K562 (cell line): Measurements from ENCODE around the gene HEATR1. TPM values are rescaled to one million over a fixed set of nuclear protein-coding genes. Genes with fewer than 3 reads are reported as not detected.

ENCODE experiments used
- ATF1 ChIP-seq, 2 experiments: fragments of 450-650 bp in 1 of 2; IDR thresholded peaks; 2 replicates each; pipeline ENCODE4 v1.6.1; 2016; ENCODE audit warnings: missing compliant biosample characterization in 1 of 2, missing genetic modification characterization in 1 of 2
- DLX4 ChIP-seq: fragments of 250-450 bp; sonication (Bioruptor Pico); IDR thresholded peaks from 2 replicates; pipeline ENCODE4 v1.6.1; 2021; ENCODE audit warnings: mild to moderate bottlenecking
- DMBX1 ChIP-seq: fragments of 250-450 bp; sonication (Bioruptor Pico); IDR thresholded peaks from 2 replicates; pipeline ENCODE4 v1.8.0; 2022; ENCODE audit warnings: inconsistent platforms, mild to moderate bottlenecking, moderate library complexity, borderline replicate concordance
- E2F8 ChIP-seq: fragments of 450-650 bp; IDR thresholded peaks from 2 replicates; pipeline ENCODE4 v1.7.1; 2018; ENCODE audit warnings: mild to moderate bottlenecking, low read depth; ENCODE audit not compliant: partially characterized antibody
- ELF4 ChIP-seq: fragments of 450-650 bp; formaldehyde crosslinking; IDR thresholded peaks from 2 replicates; pipeline ENCODE4 v1.4.0; 2022; ENCODE audit warnings: missing genetic modification characterization
- FOXP1 ChIP-seq: sonication (generic); formaldehyde crosslinking; IDR thresholded peaks from 2 replicates; pipeline ENCODE4 v1.8.0; 2022; ENCODE audit warnings: mild to moderate bottlenecking, missing genetic modification reagents
- ILF3 ChIP-seq: fragments of 450-650 bp; IDR thresholded peaks from 2 replicates; pipeline ENCODE4 v1.6.1; 2018; ENCODE audit warnings: antibody characterized with exemption, mild to moderate bottlenecking, moderate library complexity, borderline replicate concordance
- JUND ChIP-seq, 2 experiments: IDR thresholded peaks; 2 replicates in 1 of 2; 3 replicates in 1 of 2; pipeline ENCODE4 v1.6.1; 2011; ENCODE audit warnings: borderline replicate concordance in 2 of 2, low read depth in 2 of 2, low read length in 2 of 2, improper control_type of control experiment in 1 of 2, missing biosample characterization in 1 of 2, missing genetic modification characterization in 1 of 2, missing genetic modification reagents in 1 of 2
- MAFK ChIP-seq: IDR thresholded peaks from 2 replicates; pipeline ENCODE4 v1.6.1; 2011; ENCODE audit warnings: low read length, improper control_type of control experiment
- NFRKB ChIP-seq: fragments of 450-650 bp; IDR thresholded peaks from 2 replicates; pipeline ENCODE4 v1.6.1; 2016; ENCODE audit warnings: low read depth
- PRMT5 ChIP-seq: sonication (generic); formaldehyde crosslinking; IDR thresholded peaks from 2 replicates; pipeline ENCODE4 v1.5.0; 2020; ENCODE audit warnings: missing genetic modification reagents
- RB1 ChIP-seq: fragments of 450-650 bp; IDR thresholded peaks from 2 replicates; pipeline ENCODE4 v1.6.1; 2017; ENCODE audit warnings: low read depth, mild to moderate bottlenecking
- SFPQ ChIP-seq: fragments of 200-400 bp; formaldehyde crosslinking; IDR thresholded peaks from 2 replicates; pipeline ENCODE4 v1.6.1; 2017; ENCODE audit warnings: mild to moderate bottlenecking, low read depth, low read length, moderate library complexity
- SNAPC5 ChIP-seq: fragments of 250-450 bp; sonication (Bioruptor Pico); IDR thresholded peaks from 2 replicates; pipeline ENCODE4 v1.8.0; 2021; ENCODE audit warnings: moderate library complexity, mild to moderate bottlenecking, inconsistent platforms
- STAT6 ChIP-seq: sonication (generic); formaldehyde crosslinking; IDR thresholded peaks from 2 replicates; pipeline ENCODE4 v1.8.1; 2023; ENCODE audit warnings: mild to moderate bottlenecking, missing genetic modification reagents
- TAF9B ChIP-seq: fragments of 450-650 bp; IDR thresholded peaks from 2 replicates; pipeline ENCODE4 v1.6.1; 2018; ENCODE audit warnings: mild to moderate bottlenecking; ENCODE audit not compliant: partially characterized antibody
- TCF7 ChIP-seq: sonication (generic); IDR thresholded peaks from 2 replicates; pipeline ENCODE4 v1.6.1; 2016; ENCODE audit warnings: antibody characterized with exemption, borderline replicate concordance
- TCF7L2 ChIP-seq: fragments of 150-350 bp; IDR thresholded peaks from 2 replicates; pipeline ENCODE4 v1.6.1; 2016; ENCODE audit warnings: low read depth, mild to moderate bottlenecking, low read length, moderate library complexity
- ZC3H11A ChIP-seq: IDR thresholded peaks from 2 replicates; pipeline ENCODE4 v1.6.1; 2012; ENCODE audit warnings: low read depth, low read length, improper control_type of control experiment
- ZNF165 ChIP-seq: fragments of 250-450 bp; sonication (Bioruptor Pico); IDR thresholded peaks from 2 replicates; pipeline ENCODE4 v1.4.0; 2020; ENCODE audit warnings: borderline replicate concordance
- ZNF76 ChIP-seq: fragments of 250-450 bp; sonication (Bioruptor Pico); IDR thresholded peaks from 2 replicates; pipeline ENCODE4 v1.4.0; 2020; ENCODE audit warnings: mild to moderate bottlenecking, moderate library complexity, borderline replicate concordance
- polyA plus RNA-seq, 8 experiments: library from polyadenylated mRNA; depleted of rRNA in 4 of 8; stranded (reverse) in 5 of 8; unstranded in 3 of 8; fragments of >200 nt; fragmentation: Nextera tagmentation in 2 of 8; fragmentation: Illumina TruSeq in 1 of 8; extraction: Ambion mirVana in 2 of 8; extraction: Trizol in 1 of 8; gene quantifications; 2 replicates each; pipeline versions ENCODE4 v1.2.1 to v1.2.3, GENCODE V29; 2011 to 2014; ENCODE audit warnings: inconsistent platforms in 1 of 8, missing spikeins in 1 of 8
- total RNA-seq, 7 experiments: library from RNA; depleted of rRNA in 6 of 7; stranded (reverse); fragments of >200 nt in 6 of 7; fragmentation: Illumina TruSeq in 2 of 7; extraction: Trizol in 2 of 7; gene quantifications; 2 replicates each; pipeline versions ENCODE4 v1.2.1 to v1.2.3, GENCODE V29; 2011 to 2021; ENCODE audit warnings: low replicate concordance in 1 of 7

Gene HEATR1
- total and polyA plus RNA-seq, 9 of the 15 experiments (the other 6 are each of a cell fraction or from before 2014, with no cell fraction given) = 28.3 to 108 (median 50.9) TPM

- no peak for TF ChIP-seq ATF1 (CRISPR knock-in tag; IDR thresholded peaks at IDR 0.05)
- 0 out of 2 replicates have a peak, but pooled peaks have one; percentile 20 for TF ChIP-seq ATF1 (tag; IDR thresholded peaks at IDR 0.05)
- TF ChIP-seq SNAPC5 (CRISPR knock-in tag) = no peak
- no peak for TF ChIP-seq STAT6 (CRISPR knock-in tag)
- TF ChIP-seq ELF4 (CRISPR knock-in tag) = no peak; the same call in 1 of the 2 replicates
- no peak for TF ChIP-seq TCF7
- no peak for TF ChIP-seq DMBX1 (CRISPR knock-in tag)
- TF ChIP-seq TAF9B = no peak
- peak; percentile 83 for TF ChIP-seq JUND (IDR thresholded peaks at IDR 0.05; ENCODE audit: borderline replicate concordance, low read depth, low read length)
- TF ChIP-seq JUND (tag; IDR thresholded peaks at IDR 0.05; ENCODE audit: borderline replicate concordance, low read depth, low read length) = peak; percentile 67; the same call in 1 of the 3 replicates
- no peak for TF ChIP-seq TCF7L2
- no peak for TF ChIP-seq SFPQ
- no peak for TF ChIP-seq PRMT5 (CRISPR knock-in tag)
- peak; percentile 47 for TF ChIP-seq E2F8
- no peak for TF ChIP-seq MAFK
- no peak for TF ChIP-seq ZC3H11A
- no peak for TF ChIP-seq NFRKB
- TF ChIP-seq DLX4 (CRISPR knock-in tag) = no peak
- TF ChIP-seq FOXP1 = no peak
- no peak for TF ChIP-seq ZNF165
- no peak for TF ChIP-seq ILF3
- TF ChIP-seq RB1 = no peak
- TF ChIP-seq ZNF76 = no peak
Observed at GRCh38 chr1:236532850-236533249, 71.5 kb downstream of the HEATR1 start (continued).
